Measurements from ENCODE around the gene CTNND2.

- TF ChIP-seq CHD2 (IDR thresholded peaks at IDR 0.05; ENCODE audit: low read length, partially characterized antibody): no peak
- TF ChIP-seq CTCF (IDR thresholded peaks at IDR 0.05): no peak
- TF ChIP-seq RCOR1 (IDR thresholded peaks at IDR 0.05; ENCODE audit: low read length): no peak
- no peak for TF ChIP-seq RFX5 (IDR thresholded peaks at IDR 0.05; ENCODE audit: low read length)
- no peak for TF ChIP-seq FOXM1 (IDR thresholded peaks at IDR 0.05; ENCODE audit: low read depth)
- no peak for TF ChIP-seq NFIC (IDR thresholded peaks at IDR 0.05; ENCODE audit: borderline replicate concordance)
- TF ChIP-seq TAF1 (IDR thresholded peaks at IDR 0.05; ENCODE audit: borderline replicate concordance, low read depth, low read length): no peak
- no peak for TF ChIP-seq EP300 (IDR thresholded peaks at IDR 0.05; ENCODE audit: borderline replicate concordance in 1 of 2, low read depth in 1 of 2, low read length in 1 of 2)
- no peak for TF ChIP-seq POLR2AphosphoS5 (IDR thresholded peaks at IDR 0.05; ENCODE audit: low read depth, low read length)
- TF ChIP-seq REST (IDR thresholded peaks at IDR 0.05; ENCODE audit: low read depth, low read length): no peak
Measured at GRCh38 chr5:11157132-11157531, 747.1 kb downstream of the CTNND2 start.

Measured in SK-N-SH (cell line).